ENCODE data around the gene SMIM3.

DNA sequence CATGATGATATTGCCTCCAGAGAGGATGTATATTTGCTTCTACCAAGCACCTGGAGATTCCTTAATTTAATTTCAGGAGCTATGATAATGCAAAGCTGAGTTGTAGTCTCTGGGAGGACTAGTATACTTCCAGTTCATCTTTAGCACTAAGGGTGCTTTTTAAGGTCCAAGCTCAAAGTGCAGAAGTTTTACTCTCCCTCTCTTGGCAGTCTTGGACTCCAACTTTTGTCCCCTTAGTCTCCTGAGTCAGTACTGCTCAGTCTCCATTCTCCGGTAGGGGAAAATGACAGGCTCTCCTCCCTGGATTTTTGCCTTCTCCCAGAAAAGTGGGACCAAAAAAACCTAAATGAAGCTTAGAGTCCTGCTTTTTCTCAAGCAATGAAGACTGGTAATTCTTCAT lies 8.3 kb downstream of the SMIM3 start:
- TF ChIP-seq, protein P1, sequence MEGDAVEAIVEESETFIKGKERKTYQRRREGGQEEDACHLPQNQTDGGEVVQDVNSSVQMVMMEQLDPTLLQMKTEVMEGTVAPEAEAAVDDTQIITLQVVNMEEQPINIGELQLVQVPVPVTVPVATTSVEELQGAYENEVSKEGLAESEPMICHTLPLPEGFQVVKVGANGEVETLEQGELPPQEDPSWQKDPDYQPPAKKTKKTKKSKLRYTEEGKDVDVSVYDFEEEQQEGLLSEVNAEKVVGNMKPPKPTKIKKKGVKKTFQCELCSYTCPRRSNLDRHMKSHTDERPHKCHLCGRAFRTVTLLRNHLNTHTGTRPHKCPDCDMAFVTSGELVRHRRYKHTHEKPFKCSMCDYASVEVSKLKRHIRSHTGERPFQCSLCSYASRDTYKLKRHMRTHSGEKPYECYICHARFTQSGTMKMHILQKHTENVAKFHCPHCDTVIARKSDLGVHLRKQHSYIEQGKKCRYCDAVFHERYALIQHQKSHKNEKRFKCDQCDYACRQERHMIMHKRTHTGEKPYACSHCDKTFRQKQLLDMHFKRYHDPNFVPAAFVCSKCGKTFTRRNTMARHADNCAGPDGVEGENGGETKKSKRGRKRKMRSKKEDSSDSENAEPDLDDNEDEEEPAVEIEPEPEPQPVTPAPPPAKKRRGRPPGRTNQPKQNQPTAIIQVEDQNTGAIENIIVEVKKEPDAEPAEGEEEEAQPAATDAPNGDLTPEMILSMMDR (IDR thresholded peaks at IDR 0.05) = no peak
- TF ChIP-seq ZFX (IDR thresholded peaks at IDR 0.05; ENCODE audit: borderline replicate concordance) = no peak
